HepG2 (cell line): ENCODE results near the gene C5AR1. TPM values are rescaled to one million over a fixed set of nuclear protein-coding genes. Genes with fewer than 3 reads are reported as not detected.

Source experiments
- ARID3A ChIP-seq: IDR thresholded peaks from 2 replicates; pipeline ENCODE4 v1.6.1; 2012; ENCODE audit warnings: low read depth, low read length, improper control_type of control experiment
- ERF ChIP-seq: IDR thresholded peaks from 2 replicates; pipeline ENCODE4 v1.6.1; 2018; ENCODE audit warnings: missing biosample characterization, missing genetic modification reagents
- MTF1 ChIP-seq: sonication (generic); formaldehyde crosslinking; IDR thresholded peaks from 2 replicates; pipeline ENCODE4 v1.5.0; 2020; ENCODE audit warnings: missing genetic modification reagents
- NFE2 ChIP-seq: sonication (generic); formaldehyde crosslinking; IDR thresholded peaks from 2 replicates; pipeline ENCODE4 v1.4.0; 2020; ENCODE audit warnings: missing genetic modification reagents
- NRL ChIP-seq: sonication (generic); formaldehyde crosslinking; IDR thresholded peaks from 2 replicates; pipeline ENCODE4 v1.5.0; 2020; ENCODE audit warnings: missing genetic modification reagents, mild to moderate bottlenecking, moderate library complexity, borderline replicate concordance
- PCBP2 ChIP-seq: fragments of 200-400 bp; formaldehyde crosslinking; optimal IDR thresholded peaks from 2 replicates; pipeline ENCODE3; 2018; ENCODE audit warnings: low read length, low read depth; ENCODE audit not compliant: poor library complexity, severe bottlenecking
- SALL2 ChIP-seq: sonication (generic); formaldehyde crosslinking; IDR thresholded peaks from 2 replicates; pipeline ENCODE4 v1.8.1; 2023; ENCODE audit warnings: mild to moderate bottlenecking, missing genetic modification reagents, inconsistent platforms
- THRA ChIP-seq: sonication (generic); formaldehyde crosslinking; IDR thresholded peaks from 2 replicates; pipeline ENCODE4 v1.4.0; 2020; ENCODE audit warnings: missing genetic modification reagents, borderline replicate concordance
- ZNF329 ChIP-seq: sonication (generic); formaldehyde crosslinking; IDR thresholded peaks from 2 replicates; pipeline ENCODE4 v1.9.0; 2021; ENCODE audit warnings: low read depth, mild to moderate bottlenecking, missing genetic modification reagents
- ZSCAN5A ChIP-seq: sonication (generic); formaldehyde crosslinking; IDR thresholded peaks from 2 replicates; pipeline ENCODE4 v1.8.0; 2022; ENCODE audit warnings: mild to moderate bottlenecking, missing genetic modification reagents, borderline replicate concordance
- polyA plus RNA-seq, 8 experiments: library from polyadenylated mRNA; depleted of rRNA in 3 of 8; stranded (reverse) in 7 of 8; unstranded in 1 of 8; fragments of >200 nt; fragmentation: Illumina TruSeq in 4 of 8; extraction: Trizol in 4 of 8; gene quantifications; 2 replicates each; pipeline versions ENCODE4 v1.2.1 to v1.2.3, GENCODE V29; 2011 to 2016; ENCODE audit warnings: low read depth in 4 of 8, missing spikeins in 1 of 8, mixed read lengths in 1 of 8; ENCODE audit not compliant: insufficient read depth in 1 of 8
- total RNA-seq, 5 experiments: library from RNA; depleted of rRNA; stranded (reverse); fragments of >200 nt; fragmentation: Illumina TruSeq; extraction: Trizol; gene quantifications; 2 replicates each; pipeline ENCODE4 v1.2.3, GENCODE V29; 2016; ENCODE audit warnings: low read depth in 1 of 5
- TF ChIP-seq, protein P1 (sequence below): sonication (generic); formaldehyde crosslinking; IDR thresholded peaks from one replicate; pipeline ENCODE4 v1.5.1; 2020; ENCODE audit warnings: mild to moderate bottlenecking, missing genetic modification reagents; ENCODE audit errors: not compliant biosample characterization
- TF ChIP-seq, protein P2 (sequence below): sonication (generic); formaldehyde crosslinking; IDR thresholded peaks from 2 replicates; pipeline ENCODE4 v1.8.1; 2022; ENCODE audit warnings: low read depth, mild to moderate bottlenecking, missing genetic modification reagents

Gene C5AR1
- total and polyA plus RNA-seq, 2 of the 13 experiments (the other 11 are each of a cell fraction or from before 2014, with no cell fraction given) = 0.07 to 1.6 TPM

DNA sequence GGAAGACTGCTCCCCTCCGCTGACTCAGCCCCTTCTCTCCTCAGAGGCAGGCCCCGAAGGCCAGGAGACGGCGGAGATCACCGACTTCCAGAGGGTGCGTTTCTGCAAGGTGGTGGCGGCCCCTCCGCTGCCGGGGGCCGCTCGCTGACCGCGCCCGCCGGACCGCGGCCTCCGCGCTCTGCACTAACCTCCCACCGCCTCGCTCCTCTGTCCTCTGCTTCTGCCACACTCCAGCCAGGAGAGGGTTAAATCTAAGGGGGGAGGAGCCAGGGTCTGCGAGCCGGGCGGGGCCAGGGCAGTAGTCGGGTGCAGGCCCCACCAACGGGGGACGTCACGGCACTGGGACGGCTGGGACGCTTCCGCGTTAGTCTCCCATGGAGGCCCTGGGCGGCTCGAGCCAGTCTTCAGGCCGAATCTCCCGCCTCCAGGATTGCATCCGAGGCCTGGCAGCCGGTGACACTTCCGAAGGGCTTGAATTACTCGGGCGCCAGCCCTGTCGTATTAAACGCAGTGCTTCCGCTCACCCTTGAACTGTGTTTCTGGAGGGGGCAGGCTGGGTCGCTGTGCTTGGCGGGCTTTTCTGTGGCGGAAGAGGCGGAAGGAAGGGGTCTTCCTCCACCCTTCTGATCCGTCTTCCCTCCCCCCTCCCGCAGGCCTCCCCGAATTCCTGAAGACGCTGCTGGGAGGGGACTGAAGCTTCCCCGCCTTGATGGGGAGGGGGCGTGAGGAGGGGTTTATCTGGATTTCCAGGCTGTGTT lies 36.2 kb upstream of the C5AR1 start (continued):
- peak; percentile 56; the same call in 1 of the 2 replicates for TF ChIP-seq SALL2
- no peak for TF ChIP-seq THRA (CRISPR knock-in tag)
- TF ChIP-seq ARID3A = no peak
- no peak for TF ChIP-seq MTF1
- TF ChIP-seq NRL (CRISPR knock-in tag) = no peak; the same call in 1 of the 2 replicates
- TF ChIP-seq ZSCAN5A = no peak
- TF ChIP-seq ZNF329 = no peak
- TF ChIP-seq, protein P1, sequence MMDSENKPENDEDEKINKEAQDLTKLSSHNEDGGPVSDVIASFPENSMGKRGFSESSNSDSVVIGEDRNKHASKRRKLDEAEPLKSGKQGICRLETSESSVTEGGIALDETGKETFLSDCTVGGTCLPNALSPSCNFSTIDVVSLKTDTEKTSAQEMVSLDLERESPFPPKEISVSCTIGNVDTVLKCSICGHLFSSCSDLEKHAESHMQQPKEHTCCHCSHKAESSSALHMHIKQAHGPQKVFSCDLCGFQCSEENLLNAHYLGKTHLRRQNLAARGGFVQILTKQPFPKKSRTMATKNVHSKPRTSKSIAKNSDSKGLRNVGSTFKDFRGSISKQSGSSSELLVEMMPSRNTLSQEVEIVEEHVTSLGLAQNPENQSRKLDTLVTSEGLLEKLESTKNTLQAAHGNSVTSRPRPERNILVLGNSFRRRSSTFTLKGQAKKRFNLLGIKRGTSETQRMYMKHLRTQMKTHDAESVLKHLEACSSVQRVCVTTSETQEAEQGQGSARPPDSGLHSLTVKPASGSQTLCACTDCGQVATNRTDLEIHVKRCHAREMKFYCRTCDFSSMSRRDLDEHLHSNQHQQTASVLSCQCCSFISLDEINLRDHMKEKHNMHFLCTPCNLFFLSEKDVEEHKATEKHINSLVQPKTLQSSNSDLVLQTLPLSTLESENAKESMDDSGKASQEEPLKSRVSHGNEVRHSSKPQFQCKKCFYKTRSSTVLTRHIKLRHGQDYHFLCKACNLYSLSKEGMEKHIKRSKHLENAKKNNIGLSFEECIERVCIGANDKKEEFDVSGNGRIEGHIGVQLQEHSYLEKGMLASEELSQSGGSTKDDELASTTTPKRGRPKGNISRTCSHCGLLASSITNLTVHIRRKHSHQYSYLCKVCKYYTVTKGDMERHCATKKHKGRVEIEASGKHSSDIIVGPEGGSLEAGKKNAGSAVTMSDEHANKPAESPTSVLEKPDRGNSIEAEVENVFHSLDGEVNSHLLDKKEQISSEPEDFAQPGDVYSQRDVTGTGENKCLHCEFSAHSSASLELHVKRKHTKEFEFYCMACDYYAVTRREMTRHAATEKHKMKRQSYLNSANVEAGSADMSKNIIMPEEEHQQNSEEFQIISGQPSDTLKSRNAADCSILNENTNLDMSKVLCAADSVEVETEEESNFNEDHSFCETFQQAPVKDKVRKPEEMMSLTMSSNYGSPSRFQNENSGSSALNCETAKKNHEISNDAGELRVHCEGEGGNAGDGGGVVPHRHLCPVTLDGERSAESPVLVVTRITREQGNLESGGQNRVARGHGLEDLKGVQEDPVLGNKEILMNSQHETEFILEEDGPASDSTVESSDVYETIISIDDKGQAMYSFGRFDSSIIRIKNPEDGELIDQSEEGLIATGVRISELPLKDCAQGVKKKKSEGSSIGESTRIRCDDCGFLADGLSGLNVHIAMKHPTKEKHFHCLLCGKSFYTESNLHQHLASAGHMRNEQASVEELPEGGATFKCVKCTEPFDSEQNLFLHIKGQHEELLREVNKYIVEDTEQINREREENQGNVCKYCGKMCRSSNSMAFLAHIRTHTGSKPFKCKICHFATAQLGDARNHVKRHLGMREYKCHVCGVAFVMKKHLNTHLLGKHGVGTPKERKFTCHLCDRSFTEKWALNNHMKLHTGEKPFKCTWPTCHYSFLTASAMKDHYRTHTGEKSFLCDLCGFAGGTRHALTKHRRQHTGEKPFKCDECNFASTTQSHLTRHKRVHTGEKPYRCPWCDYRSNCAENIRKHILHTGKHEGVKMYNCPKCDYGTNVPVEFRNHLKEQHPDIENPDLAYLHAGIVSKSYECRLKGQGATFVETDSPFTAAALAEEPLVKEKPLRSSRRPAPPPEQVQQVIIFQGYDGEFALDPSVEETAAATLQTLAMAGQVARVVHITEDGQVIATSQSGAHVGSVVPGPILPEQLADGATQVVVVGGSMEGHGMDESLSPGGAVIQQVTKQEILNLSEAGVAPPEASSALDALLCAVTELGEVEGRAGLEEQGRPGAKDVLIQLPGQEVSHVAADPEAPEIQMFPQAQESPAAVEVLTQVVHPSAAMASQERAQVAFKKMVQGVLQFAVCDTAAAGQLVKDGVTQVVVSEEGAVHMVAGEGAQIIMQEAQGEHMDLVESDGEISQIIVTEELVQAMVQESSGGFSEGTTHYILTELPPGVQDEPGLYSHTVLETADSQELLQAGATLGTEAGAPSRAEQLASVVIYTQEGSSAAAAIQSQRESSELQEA (CRISPR knock-in tag) = peak; percentile 10
- TF ChIP-seq NFE2 (CRISPR knock-in tag) = no peak
- TF ChIP-seq, protein P2, sequence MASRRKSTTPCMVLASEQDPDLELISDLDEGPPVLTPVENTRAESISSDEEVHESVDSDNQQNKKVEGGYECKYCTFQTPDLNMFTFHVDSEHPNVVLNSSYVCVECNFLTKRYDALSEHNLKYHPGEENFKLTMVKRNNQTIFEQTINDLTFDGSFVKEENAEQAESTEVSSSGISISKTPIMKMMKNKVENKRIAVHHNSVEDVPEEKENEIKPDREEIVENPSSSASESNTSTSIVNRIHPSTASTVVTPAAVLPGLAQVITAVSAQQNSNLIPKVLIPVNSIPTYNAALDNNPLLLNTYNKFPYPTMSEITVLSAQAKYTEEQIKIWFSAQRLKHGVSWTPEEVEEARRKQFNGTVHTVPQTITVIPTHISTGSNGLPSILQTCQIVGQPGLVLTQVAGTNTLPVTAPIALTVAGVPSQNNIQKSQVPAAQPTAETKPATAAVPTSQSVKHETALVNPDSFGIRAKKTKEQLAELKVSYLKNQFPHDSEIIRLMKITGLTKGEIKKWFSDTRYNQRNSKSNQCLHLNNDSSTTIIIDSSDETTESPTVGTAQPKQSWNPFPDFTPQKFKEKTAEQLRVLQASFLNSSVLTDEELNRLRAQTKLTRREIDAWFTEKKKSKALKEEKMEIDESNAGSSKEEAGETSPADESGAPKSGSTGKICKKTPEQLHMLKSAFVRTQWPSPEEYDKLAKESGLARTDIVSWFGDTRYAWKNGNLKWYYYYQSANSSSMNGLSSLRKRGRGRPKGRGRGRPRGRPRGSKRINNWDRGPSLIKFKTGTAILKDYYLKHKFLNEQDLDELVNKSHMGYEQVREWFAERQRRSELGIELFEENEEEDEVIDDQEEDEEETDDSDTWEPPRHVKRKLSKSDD (CRISPR knock-in tag) = no peak
- TF ChIP-seq ERF (CRISPR knock-in tag) = peak; percentile 46; the same call in 1 of the 2 replicates
- TF ChIP-seq PCBP2 = no peak
